ENCODE data around the gene FXYD1. TPM values are rescaled to one million over a fixed set of nuclear protein-coding genes. Genes with fewer than 3 reads are reported as not detected.

FXYD1 gene
- total and polyA plus RNA-seq, 4 donors = 18.7 to 146 (median 71.5) TPM

- Histone ChIP-seq H3K9me3 (ENCODE audit: control insufficient read depth in 4 of 4, low read length in 3 of 4) (no peaks in the 10 kb centered on the region), H3K9ac (ENCODE audit: low read depth in 1 of 2, low read length in 2 of 2) (no peak overlapping the region), H3K36me3 (ENCODE audit: control insufficient read depth in 4 of 4, insufficient read depth in 3 of 4, low read depth in 1 of 4, low read length in 3 of 4) (no peaks in the 10 kb centered on the region), H3K27me3 (ENCODE audit: control insufficient read depth in 4 of 4, insufficient read depth in 4 of 4, low read length in 3 of 4) (no peaks in the 10 kb centered on the region), H3K27ac (ENCODE audit: low read depth in 1 of 2, low read length in 2 of 2) (no peak overlapping the region), H3K4me1 (ENCODE audit: control insufficient read depth in 4 of 4, insufficient read depth in 4 of 4, low read length in 3 of 4) (peaks cover 2 to 13% (median 8%) of the 10 kb centered on the region in 4 donors), H3K4me3 (ENCODE audit: low read depth in 1 of 3, low read length in 3 of 3) (no peak overlapping the region)
- WGBS = 86% methylated on average over 13 of the region's 13 CpGs
- DNase-seq (ENCODE audit: low spot score) = no peak
- TF ChIP-seq NR2F2 (IDR thresholded peaks at IDR 0.05) (no peak), EGR1 (IDR thresholded peaks at IDR 0.05; ENCODE audit: low read depth in 2 of 2) (no peak), REST (IDR thresholded peaks at IDR 0.05) (no peak), RAD21 (IDR thresholded peaks at IDR 0.05) (no peak), TAF1 (conservative IDR thresholded peaks at IDR 0.05) (no peak), MAX (IDR thresholded peaks at IDR 0.05) (no peak), SP1 (IDR thresholded peaks at IDR 0.05) (no peak), HNF4A (conservative IDR thresholded peaks at IDR 0.05) (no peak), FOXA2 (IDR thresholded peaks at IDR 0.05) (no peak), YY1 (IDR thresholded peaks at IDR 0.05) (no peak), GABPA (IDR thresholded peaks at IDR 0.05 in 1 of 2, conservative IDR thresholded peaks at IDR 0.05 in 1 of 2) (no peak), ZBTB33 (IDR thresholded peaks at IDR 0.05) (no peak), CTCF (IDR thresholded peaks at IDR 0.05; ENCODE audit: low read depth, low read length, missing input control) (no peak), FOXA1 (IDR thresholded peaks at IDR 0.05) (no peak), RXRA (IDR thresholded peaks at IDR 0.05) (no peak), JUND (IDR thresholded peaks at IDR 0.05) (no peak), ATF3 (IDR thresholded peaks at IDR 0.05) (no peak), HNF4G (IDR thresholded peaks at IDR 0.05) (no peak)
Measured at GRCh38 chr19:35118268-35119020, 20.2 kb upstream of the FXYD1 start.
